BJ (cell line): ENCODE data around the gene RBP5. TPM values are rescaled to one million over a fixed set of nuclear protein-coding genes. Genes with fewer than 3 reads are reported as not detected.

Experiments used
- CTCF ChIA-PET: fragments of 350-600 bp; formaldehyde crosslinking; extraction: SDS; loops from one replicate; lab custom pipeline; 2021; ENCODE audit warnings: antibody characterized with exemption, inconsistent platforms; lab: Yijun Ruan, JAX
- POLR2A ChIA-PET: fragments of 300-600 bp; sonication (Branson Sonifier 250); formaldehyde crosslinking; extraction: SDS; loops from one replicate; lab custom pipeline; 2021; ENCODE audit warnings: antibody characterized with exemption; lab: Charles Lee
- DNase-seq: peaks from one replicate; pipeline ENCODE4 v3.0.0-alpha.2; 2011; ENCODE audit warnings: low read depth
- H3K27me3 ChIP-seq: 2 replicates; pipeline ENCODE4 v1.6.0; 2011; ENCODE audit warnings: low read length; ENCODE audit not compliant: control insufficient read depth, insufficient read depth
- H3K36me3 ChIP-seq: 2 replicates; pipeline ENCODE4 v1.5.1; 2011; ENCODE audit warnings: low read length; ENCODE audit not compliant: control insufficient read depth, insufficient read depth
- H3K4me3 ChIP-seq: 2 replicates; pipeline ENCODE4 v1.5.1; 2011; ENCODE audit warnings: low read depth, mild to moderate bottlenecking, control low read depth, low read length
- polyA plus RNA-seq: library from polyadenylated mRNA; depleted of rRNA; stranded (reverse); fragments of >200 nt; gene quantifications from 2 replicates; pipeline ENCODE4 v1.2.3, GENCODE V29; 2011
- TF ChIP-seq, protein P1 (sequence below): IDR thresholded peaks from 2 replicates; pipeline ENCODE4 v1.5.1; 2011; ENCODE audit warnings: low read depth, mild to moderate bottlenecking, control low read depth, inconsistent platforms, low read length, moderate library complexity; ENCODE audit not compliant: insufficient read depth

RBP5 gene
- polyA plus RNA-seq, 1 experiment, result not detected

DNA sequence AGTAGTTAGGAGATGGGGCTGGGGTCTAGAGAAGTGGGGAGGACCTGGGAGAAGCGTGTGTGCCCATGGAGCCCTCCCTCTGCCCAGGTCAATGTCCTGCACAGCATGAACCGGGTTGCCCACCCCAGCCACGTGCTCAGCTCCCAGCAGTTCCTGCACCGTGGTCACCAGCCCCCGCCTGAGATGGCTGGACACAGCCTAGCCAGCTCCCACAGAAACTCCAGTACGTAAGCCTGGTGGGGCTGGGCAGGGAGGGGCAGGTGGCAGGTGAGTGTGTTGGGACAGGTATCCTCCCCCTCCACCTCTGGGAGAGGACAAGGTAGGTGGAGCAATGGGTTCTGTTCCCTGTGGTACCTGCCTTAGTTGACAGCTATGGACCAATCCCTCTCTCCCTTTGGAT, 22.2 kb upstream of the RBP5 start:
- ChIA-PET CTCF (interaction anchor here (1.4 kb wide), 1 partner anchor 12 kb away, joined by 7 read pairs; no protein-coding TSS in a partner anchor), POLR2A (no interaction called here)
- H3K27me3 ChIP-seq, result no peaks in the 10 kb centered on the region
- no peak for DNase-seq
- peaks cover 16% of the 10 kb centered on the region for H3K36me3 ChIP-seq
- TF ChIP-seq, protein P1, sequence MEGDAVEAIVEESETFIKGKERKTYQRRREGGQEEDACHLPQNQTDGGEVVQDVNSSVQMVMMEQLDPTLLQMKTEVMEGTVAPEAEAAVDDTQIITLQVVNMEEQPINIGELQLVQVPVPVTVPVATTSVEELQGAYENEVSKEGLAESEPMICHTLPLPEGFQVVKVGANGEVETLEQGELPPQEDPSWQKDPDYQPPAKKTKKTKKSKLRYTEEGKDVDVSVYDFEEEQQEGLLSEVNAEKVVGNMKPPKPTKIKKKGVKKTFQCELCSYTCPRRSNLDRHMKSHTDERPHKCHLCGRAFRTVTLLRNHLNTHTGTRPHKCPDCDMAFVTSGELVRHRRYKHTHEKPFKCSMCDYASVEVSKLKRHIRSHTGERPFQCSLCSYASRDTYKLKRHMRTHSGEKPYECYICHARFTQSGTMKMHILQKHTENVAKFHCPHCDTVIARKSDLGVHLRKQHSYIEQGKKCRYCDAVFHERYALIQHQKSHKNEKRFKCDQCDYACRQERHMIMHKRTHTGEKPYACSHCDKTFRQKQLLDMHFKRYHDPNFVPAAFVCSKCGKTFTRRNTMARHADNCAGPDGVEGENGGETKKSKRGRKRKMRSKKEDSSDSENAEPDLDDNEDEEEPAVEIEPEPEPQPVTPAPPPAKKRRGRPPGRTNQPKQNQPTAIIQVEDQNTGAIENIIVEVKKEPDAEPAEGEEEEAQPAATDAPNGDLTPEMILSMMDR, result no peak
- no peak overlapping the region for H3K4me3 ChIP-seq

DNA sequence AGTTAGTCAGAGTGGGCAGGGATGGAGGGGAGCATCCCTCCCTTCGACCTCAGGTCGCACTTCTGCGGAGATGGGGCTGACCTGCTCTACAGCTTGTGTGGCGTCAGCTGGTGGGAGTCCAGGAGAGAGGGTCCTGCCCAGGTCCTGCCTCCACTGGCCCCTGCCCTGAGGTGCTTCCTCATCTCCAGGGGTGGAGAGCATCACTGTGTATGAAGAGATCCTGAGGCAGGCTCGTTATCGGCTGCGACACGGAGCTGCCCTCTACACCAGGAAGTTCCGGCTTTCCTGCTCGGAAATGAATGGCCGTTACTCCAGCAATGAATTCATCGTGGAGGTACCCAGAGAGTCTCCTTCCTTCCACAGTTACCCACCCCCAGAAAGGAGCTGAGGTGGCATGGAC, 21.7 kb upstream of the RBP5 start:
- ChIA-PET CTCF (interaction anchor here (1.4 kb wide), 1 partner anchor 12 kb away, joined by 7 read pairs; no protein-coding TSS in a partner anchor), POLR2A (no interaction called here)
- no peaks in the 10 kb centered on the region for H3K27me3 ChIP-seq
- TF ChIP-seq, protein P1, result no peak
- H3K4me3 ChIP-seq, result no peak overlapping the region
- DNase-seq, result no peak
- peaks cover 16% of the 10 kb centered on the region for H3K36me3 ChIP-seq

DNA sequence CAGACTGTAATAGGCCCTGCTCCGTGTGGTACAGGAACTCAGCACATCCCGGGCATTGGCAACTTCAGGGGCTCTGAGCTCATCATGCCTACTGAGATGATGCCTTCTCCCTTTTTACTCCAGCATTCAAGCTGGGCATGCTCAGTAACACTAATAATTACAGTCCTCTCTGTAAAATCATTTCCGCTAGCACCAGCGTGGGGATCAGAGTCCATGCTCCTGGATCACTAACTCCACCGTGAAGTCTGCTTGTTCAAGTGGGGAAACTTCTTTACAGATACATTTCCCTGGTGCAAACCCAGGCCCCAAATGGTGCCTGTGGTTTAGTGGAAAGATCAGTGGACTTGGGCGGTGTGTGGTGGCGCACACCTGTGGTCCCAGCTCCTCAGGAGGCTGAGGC, 18.2 kb upstream of the RBP5 start:
- ChIA-PET POLR2A (no interaction called here), CTCF (interaction anchor here (0.6 to 5.2 kb wide), 5 partner anchors 16 to 172 kb away, joined by 3 to 46 read pairs (median 7); partner anchors contain the start of genes C1RL and PEX5)
- TF ChIP-seq, protein P1, result no peak
- no peaks in the 10 kb centered on the region for H3K27me3 ChIP-seq
- H3K4me3 ChIP-seq, result no peak overlapping the region
- DNase-seq, result no peak
- H3K36me3 ChIP-seq, result peaks cover 20% of the 10 kb centered on the region

DNA sequence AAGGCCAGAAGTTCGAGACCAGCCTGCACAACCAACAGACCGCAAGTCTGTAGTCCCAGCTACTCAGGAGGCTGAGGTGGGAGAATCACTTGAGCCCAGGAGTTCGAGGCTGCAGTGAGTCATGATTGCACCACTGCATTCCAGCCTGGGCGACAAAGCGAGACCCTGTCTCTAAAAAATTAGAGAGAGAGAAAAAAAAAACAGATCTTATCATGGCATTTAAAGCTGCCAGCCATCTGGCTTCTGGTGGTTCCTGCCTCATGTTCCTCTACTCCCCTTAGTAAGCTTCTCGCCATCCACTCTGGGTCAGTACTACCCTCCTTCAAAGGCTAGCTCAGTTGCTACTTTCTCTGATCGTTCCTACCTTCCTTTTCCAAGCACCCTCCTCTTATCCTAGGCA, 17.5 kb upstream of the RBP5 start:
- DNase-seq, result no peak
- Histone ChIP-seq H3K36me3 (peaks cover 22% of the 10 kb centered on the region), H3K27me3 (no peaks in the 10 kb centered on the region), H3K4me3 (no peak overlapping the region)
- TF ChIP-seq, protein P1, result no peak
- ChIA-PET POLR2A (interaction anchor here (0.8 kb wide), 1 partner anchor 20 kb away, joined by 3 read pairs; no protein-coding TSS in a partner anchor), CTCF (interaction anchor here (0.6 to 5.2 kb wide), 8 partner anchors 9 to 172 kb away, joined by 3 to 46 read pairs (median 8); partner anchors contain the start of genes C1RL and PEX5)

DNA sequence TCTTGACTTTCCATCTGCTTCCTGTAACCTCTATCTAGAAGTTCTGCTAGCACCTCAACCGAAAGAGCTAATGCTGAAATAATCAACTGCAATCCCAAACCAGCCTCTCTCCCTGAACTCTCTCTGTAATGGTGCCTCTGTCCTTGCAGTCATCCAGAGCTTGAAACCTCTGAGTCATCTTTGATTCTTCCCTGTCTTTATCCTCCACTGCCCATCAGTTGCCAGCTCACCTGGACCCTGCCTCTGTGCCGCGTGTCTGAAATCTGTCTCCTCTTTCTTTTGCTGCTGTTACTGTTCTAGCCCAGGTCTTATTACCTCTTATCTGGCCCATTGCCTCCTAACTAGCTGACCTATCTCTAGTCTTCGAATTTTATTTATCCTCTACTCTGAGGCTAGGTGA, 17.0 kb upstream of the RBP5 start:
- POLR2A ChIA-PET, result interaction anchor here (0.7 to 0.8 kb wide), 2 partner anchors 9 to 20 kb away, joined by 3 to 7 read pairs; no protein-coding TSS in a partner anchor
- Histone ChIP-seq H3K27me3 (no peaks in the 10 kb centered on the region), H3K4me3 (no peak overlapping the region), H3K36me3 (peaks cover 23% of the 10 kb centered on the region)
- CTCF ChIA-PET, result interaction anchor here (0.6 to 5.2 kb wide), 13 partner anchors 9 to 1080 kb away, joined by 3 to 46 read pairs (median 7); partner anchors contain the start of genes C1RL and PEX5
- TF ChIP-seq, protein P1, result no peak
- no peak for DNase-seq
